GM12878 (cell line): ENCODE data around the gene EWSR1. TPM values are rescaled to one million over a fixed set of nuclear protein-coding genes. Genes with fewer than 3 reads are reported as not detected.

Source experiments
- ATAC-seq: fragments of 200-7000 bp; cut with Tn5 transposase; 3 replicates; pipeline ENCODE4 v1.9.1; 2020; ENCODE audit warnings: mild to moderate bottlenecking, moderate library complexity
- BruUV-seq: library from RNA; stranded (reverse); fragments of 400-500 nt; replicated peaks from 2 replicates; lab custom pipeline; 2021; lab: Mats Ljungman, UMichigan
- CTCF ChIA-PET: fragments of 300-600 bp; sonication (Branson Sonifier 250); formaldehyde crosslinking; extraction: SDS; loops from one replicate; lab custom pipeline; 2021; ENCODE audit warnings: inconsistent platforms; lab: Yijun Ruan, JAX
- POLR2A ChIA-PET: fragments of 350-600 bp; formaldehyde crosslinking; extraction: SDS; loops from one replicate; lab custom pipeline; 2021; ENCODE audit warnings: inconsistent platforms; lab: Charles Lee
- RAD21 ChIA-PET: fragments of 300-600 bp; sonication (Branson Sonifier 250); formaldehyde crosslinking; loops from one replicate; lab custom pipeline; 2023; ENCODE audit warnings: antibody characterized with exemption; ENCODE audit not compliant: unreplicated experiment; lab: Charles Lee
- SMC1A ChIA-PET: fragments of 300-600 bp; sonication (Branson Sonifier 250); formaldehyde crosslinking; loops from one replicate; lab custom pipeline; 2023; ENCODE audit not compliant: unreplicated experiment, uncharacterized antibody; lab: Charles Lee
- DNase-seq: peaks from one replicate; pipeline ENCODE4 v3.0.0-alpha.2; 2011; ENCODE audit warnings: low read depth, low spot score
- FAIRE-seq: peaks from 3 replicates; lab custom pipeline; 2011; peaks lifted over from hg19 to GRCh38; lab: Jason Lieb, UNC
- H2AFZ ChIP-seq: 2 replicates; pipeline ENCODE4 v1.6.0; 2011; ENCODE audit warnings: low read depth, low read length, control low read depth; ENCODE audit not compliant: control insufficient read depth
- H3K27ac ChIP-seq: 2 replicates; pipeline ENCODE4 v1.5.1; 2011; ENCODE audit warnings: control low read depth; ENCODE audit not compliant: control insufficient read depth, insufficient read depth
- H3K27me3 ChIP-seq, 2 experiments: replicated peaks in 1 of 2; 2 replicates each; pipeline versions ENCODE4 v1.6.0 to v1.6.1; 2011; ENCODE audit warnings: low read length in 1 of 2; ENCODE audit not compliant: control insufficient read depth in 2 of 2, insufficient read depth in 2 of 2
- H3K36me3 ChIP-seq, 2 experiments: 2 replicates each; pipeline ENCODE4 v1.5.1; 2011; ENCODE audit warnings: low read length in 1 of 2; ENCODE audit not compliant: control insufficient read depth in 2 of 2, insufficient read depth in 2 of 2
- H3K4me1 ChIP-seq: 2 replicates; pipeline ENCODE4 v1.6.1; 2011; ENCODE audit warnings: mild to moderate bottlenecking, low read length, moderate library complexity, mixed read lengths; ENCODE audit not compliant: control insufficient read depth, insufficient read depth
- H3K4me2 ChIP-seq: 2 replicates; pipeline ENCODE4 v1.6.0; 2011; ENCODE audit warnings: control low read depth; ENCODE audit not compliant: control insufficient read depth, insufficient read depth
- H3K4me3 ChIP-seq: fragments of 200-600 bp; sonication (generic); 2 replicates; pipeline ENCODE4 v1.5.1; 2016
- H3K79me2 ChIP-seq: 2 replicates; pipeline ENCODE4 v1.6.0; 2011; ENCODE audit warnings: low read length; ENCODE audit not compliant: control insufficient read depth, insufficient read depth
- H3K9ac ChIP-seq: 2 replicates; pipeline ENCODE4 v1.8.0; 2011; ENCODE audit warnings: low read length, control low read depth, mixed read lengths; ENCODE audit not compliant: control insufficient read depth, insufficient read depth
- H3K9me3 ChIP-seq: replicated peaks from 3 replicates; pipeline ENCODE4 v1.5.1; 2011; ENCODE audit warnings: mild to moderate bottlenecking, low read length; ENCODE audit not compliant: control insufficient read depth, insufficient read depth
- H4K20me1 ChIP-seq: 2 replicates; pipeline ENCODE4 v1.6.0; 2011; ENCODE audit not compliant: control insufficient read depth, insufficient read depth
- ATF2 ChIP-seq: IDR thresholded peaks from 2 replicates; pipeline ENCODE4 v1.6.1; 2012; ENCODE audit warnings: low read length, inconsistent platforms
- BCLAF1 ChIP-seq: fragments of 450-650 bp; IDR thresholded peaks from 2 replicates; pipeline ENCODE4 v1.6.1; 2017; ENCODE audit warnings: antibody characterized with exemption, mild to moderate bottlenecking, moderate library complexity
- DPF2 ChIP-seq: fragments of 450-650 bp; IDR thresholded peaks from 2 replicates; pipeline ENCODE4 v1.6.1; 2017; ENCODE audit warnings: mild to moderate bottlenecking
- E2F8 ChIP-seq: fragments of 450-650 bp; IDR thresholded peaks from 2 replicates; pipeline ENCODE4 v1.6.1; 2018; ENCODE audit warnings: mild to moderate bottlenecking, low read depth, moderate library complexity; ENCODE audit not compliant: partially characterized antibody
- EED ChIP-seq: sonication (generic); IDR thresholded peaks from 2 replicates; pipeline ENCODE4 v1.6.1; 2016; ENCODE audit warnings: antibody characterized with exemption, low read depth
- MYC ChIP-seq: IDR thresholded peaks from 2 replicates; pipeline ENCODE4 v1.6.1; 2011; ENCODE audit warnings: mild to moderate bottlenecking, low read length, moderate library complexity, inconsistent platforms; ENCODE audit not compliant: insufficient read depth, insufficient replicate concordance, insufficient read length, severe bottlenecking
- PAX5 ChIP-seq: IDR thresholded peaks from 2 replicates; pipeline ENCODE4 v1.6.1; 2011; ENCODE audit warnings: low read depth, low read length, borderline replicate concordance
- REST ChIP-seq: IDR thresholded peaks from 2 replicates; pipeline ENCODE4 v1.6.1; 2012; ENCODE audit warnings: mild to moderate bottlenecking, low read depth, low read length
- SREBF2 ChIP-seq: IDR thresholded peaks from 2 replicates; pipeline ENCODE4 v1.6.1; 2012; ENCODE audit warnings: mild to moderate bottlenecking, low read length
- STAT1 ChIP-seq: fragments of 450-650 bp; conservative IDR thresholded peaks from 2 replicates; pipeline ENCODE4 v1.6.1; 2014; ENCODE audit warnings: antibody characterized with exemption, mild to moderate bottlenecking
- WGBS: methylation state at CpG from one replicate; pipeline ENCODE4 v1.1.6; 2016; ENCODE audit warnings: low lambda C conversion rate; ENCODE audit not compliant: insufficient replicate concordance, insufficient coverage; ENCODE audit errors: missing lambda C conversion rate; 5-methylcytosine and 5-hydroxymethylcytosine counted together
- in situ Hi-C: fragments of 300-500 bp; cut with MboI; formaldehyde crosslinking; loops from 9 replicates; pipeline ENCODE4 v1.14.3; 2018; ENCODE audit warnings: mixed read lengths
- intact Hi-C: fragments of 100-400 bp; cut with micrococcal nuclease; formaldehyde crosslinking; loops from one replicate; pipeline ENCODE4 v1.14.2; 2022; ENCODE audit not compliant: unreplicated experiment
- polyA plus RNA-seq, 11 experiments: library from polyadenylated mRNA; depleted of rRNA in 4 of 11; unstranded in 6 of 11; stranded (reverse) in 5 of 11; fragments of >200 nt; fragmentation: Nextera tagmentation in 4 of 11; fragmentation: Illumina TruSeq in 1 of 11; extraction: Ambion mirVana in 4 of 11; extraction: Trizol in 1 of 11; gene quantifications; 1 replicate in 1 of 11; 2 replicates in 10 of 11; pipeline versions ENCODE4 v1.2.1 to v1.2.3, GENCODE V29; 2011 to 2016; ENCODE audit warnings: inconsistent platforms in 2 of 11, missing spikeins in 2 of 11, low read depth in 1 of 11
- total RNA-seq, 4 experiments: library from RNA; depleted of rRNA in 3 of 4; stranded (reverse); fragments of >200 nt in 3 of 4; fragmentation: Illumina TruSeq in 1 of 4; extraction: Trizol in 1 of 4; gene quantifications; 2 replicates each; pipeline versions ENCODE4 v1.2.1 to v1.2.3, GENCODE V29; 2013 to 2021

Gene EWSR1
- total and polyA plus RNA-seq, 10 of the 15 experiments (the other 5 are each of a cell fraction or from before 2014, with no cell fraction given), result 130 to 480 (median 356) TPM

- no peak overlapping the region for H3K4me2 ChIP-seq
- ChIA-PET RAD21 (interaction anchor here (1.0 kb wide), 1 partner anchor 240 kb away, joined by 4 read pairs; the partner anchor contains the start of gene KREMEN1), POLR2A (no interaction called here), SMC1A (no interaction called here), CTCF (interaction anchor here (0.7 kb wide), 1 partner anchor 31 kb away, joined by 4 read pairs; no protein-coding TSS in a partner anchor)
- no peak for ATAC-seq
- intact Hi-C loops (no loop called here), in situ Hi-C loops (no loop called here)
- no peak overlapping the region for H3K4me3 ChIP-seq
- H2AFZ ChIP-seq, result no peak overlapping the region
- no peaks in the 10 kb centered on the region for H3K4me1 ChIP-seq
- H3K36me3 ChIP-seq, result no peaks in the 10 kb centered on the region
- H3K9ac ChIP-seq, result no peak overlapping the region
- BruUV-seq, result no TSS peak
- DNase-seq, result no peak
- no peak for FAIRE-seq
- H3K27ac ChIP-seq, result no peak overlapping the region
- H3K9me3 ChIP-seq, result no peaks in the 10 kb centered on the region
- peaks cover 7 to 9% of the 10 kb centered on the region in 2 experiments; a peak in 3 of 4 replicates for H3K27me3 ChIP-seq
- no peaks in the 10 kb centered on the region for H4K20me1 ChIP-seq
- H3K79me2 ChIP-seq, result no peaks in the 10 kb centered on the region
- WGBS, result 73% methylated on average over 18 of the region's 25 CpGs
- TF ChIP-seq EED (no peak), MYC (no peak), SREBF2 (no peak), ATF2 (no peak), PAX5 (no peak), BCLAF1 (no peak), REST (no peak), E2F8 (no peak), DPF2 (no peak), STAT1 (no peak)
Measured at GRCh38 chr22:29312218-29313125, 44.4 kb downstream of the EWSR1 start.
